Dendritic cell treated with granulocyte-macrophage colony-stimulating factor and Interleukin-4, amounts not matched to agents 40 ng/mL and 50 ng/mL, for 4 days (primary cell): ENCODE measurements around the gene PLCD1.
"Not testable (repeated sequence)": the region's sequence is repeated elsewhere in the genome, so short reads cannot be mapped to it uniquely, and the experiment has no call there.

Experiments
- H3K27ac Mint-ChIP-seq: one replicate; pipeline ENCODE4 v1.8.0; 2022; ENCODE audit warnings: mild to moderate bottlenecking, mixed read lengths
- H3K27me3 Mint-ChIP-seq: one replicate; pipeline ENCODE4 v1.8.0; 2022; ENCODE audit warnings: mild to moderate bottlenecking, mixed read lengths
- H3K36me3 Mint-ChIP-seq: one replicate; pipeline ENCODE4 v1.8.0; 2022; ENCODE audit warnings: low read depth, mixed read lengths
- H3K4me1 Mint-ChIP-seq: one replicate; pipeline ENCODE4 v1.8.0; 2022; ENCODE audit warnings: low read depth, mixed read lengths
- H3K4me3 Mint-ChIP-seq: one replicate; pipeline ENCODE4 v1.8.0; 2022; ENCODE audit warnings: mild to moderate bottlenecking, moderate library complexity, mixed read lengths
- H3K9me3 Mint-ChIP-seq: one replicate; pipeline ENCODE4 v1.8.0; 2022; ENCODE audit warnings: mixed read lengths
- intact Hi-C: fragments of 100-400 bp; cut with micrococcal nuclease; formaldehyde crosslinking; loops from one replicate; pipeline ENCODE4 v1.15.0; 2022

Gene PLCD1

GRCh38 chr3:38029400-38030125 lies at the start of gene PLCD1:
Gene PLCD1, minus strand, starts transcription at chr3:38029642. Its CDS starts 103 bp downstream, at chr3:38029539.
- Mint-ChIP-seq H3K4me1 (peaks cover 49% of the 10 kb centered on the region), H3K36me3 (peaks cover 4% of the 10 kb centered on the region), H3K9me3 (no peaks in the 10 kb centered on the region), H3K4me3 (peak within 1 kb of the TSS; percentile 70), H3K27me3 (peaks cover 60% of the 10 kb centered on the region), H3K27ac (peak within 1 kb of the TSS; percentile 60)
- intact Hi-C loops: no loop called here

GRCh38 chr3:38077073-38077472 lies 47.6 kb upstream of the PLCD1 start:
- intact Hi-C loops, H3K9me3 Mint-ChIP-seq, H3K27ac Mint-ChIP-seq, H3K4me3 Mint-ChIP-seq, H3K36me3 Mint-ChIP-seq, H3K4me1 Mint-ChIP-seq, H3K27me3 Mint-ChIP-seq: not testable (repeated sequence)

- no peaks in the 10 kb centered on the region for H3K4me1 Mint-ChIP-seq
- no peak overlapping the region for H3K27ac Mint-ChIP-seq
- no peaks in the 10 kb centered on the region for H3K9me3 Mint-ChIP-seq
- intact Hi-C loops: no loop called here
- H3K4me3 Mint-ChIP-seq: no peak overlapping the region
- H3K36me3 Mint-ChIP-seq: no peaks in the 10 kb centered on the region
- peaks cover 7% of the 10 kb centered on the region for H3K27me3 Mint-ChIP-seq
These were observed 40.6 kb upstream of the PLCD1 start for GRCh38 chr3:38070013-38070412.

- Mint-ChIP-seq H3K27me3 (peaks cover 5% of the 10 kb centered on the region), H3K9me3 (no peaks in the 10 kb centered on the region), H3K27ac (no peak overlapping the region), H3K4me1 (no peaks in the 10 kb centered on the region), H3K36me3 (no peaks in the 10 kb centered on the region), H3K4me3 (no peak overlapping the region)
- intact Hi-C loops: no loop called here
These were observed 38.2 kb upstream of the PLCD1 start for GRCh38 chr3:38067508-38068233.

GRCh38 chr3:38064453-38064852 lies 35.0 kb upstream of the PLCD1 start:
- H3K27ac Mint-ChIP-seq, H3K4me1 Mint-ChIP-seq, H3K4me3 Mint-ChIP-seq, H3K36me3 Mint-ChIP-seq, intact Hi-C loops, H3K9me3 Mint-ChIP-seq, H3K27me3 Mint-ChIP-seq: not testable (repeated sequence)

GRCh38 chr3:38062809-38063208 lies 33.4 kb upstream of the PLCD1 start:
- intact Hi-C loops: no loop called here
- no peak overlapping the region for H3K4me3 Mint-ChIP-seq
- no peak overlapping the region for H3K27ac Mint-ChIP-seq
- no peaks in the 10 kb centered on the region for H3K9me3 Mint-ChIP-seq
- H3K27me3 Mint-ChIP-seq: peaks cover 5% of the 10 kb centered on the region
- no peaks in the 10 kb centered on the region for H3K4me1 Mint-ChIP-seq
- no peaks in the 10 kb centered on the region for H3K36me3 Mint-ChIP-seq

GRCh38 chr3:38059591-38059990 lies 30.1 kb upstream of the PLCD1 start:
- H3K27me3 Mint-ChIP-seq: no peaks in the 10 kb centered on the region
- H3K27ac Mint-ChIP-seq: no peak overlapping the region
- intact Hi-C loops: no loop called here
- H3K9me3 Mint-ChIP-seq: no peaks in the 10 kb centered on the region
- no peaks in the 10 kb centered on the region for H3K36me3 Mint-ChIP-seq
- H3K4me3 Mint-ChIP-seq: no peak overlapping the region
- H3K4me1 Mint-ChIP-seq: no peaks in the 10 kb centered on the region

- no peaks in the 10 kb centered on the region for H3K4me1 Mint-ChIP-seq
- H3K27me3 Mint-ChIP-seq: no peaks in the 10 kb centered on the region
- H3K4me3 Mint-ChIP-seq: no peak overlapping the region
- no peaks in the 10 kb centered on the region for H3K36me3 Mint-ChIP-seq
- no peaks in the 10 kb centered on the region for H3K9me3 Mint-ChIP-seq
- intact Hi-C loops: no loop called here
- H3K27ac Mint-ChIP-seq: no peak overlapping the region
These were observed 29.7 kb upstream of the PLCD1 start for GRCh38 chr3:38059148-38059547.

- Mint-ChIP-seq H3K9me3 (no peaks in the 10 kb centered on the region), H3K36me3 (no peaks in the 10 kb centered on the region), H3K27ac (no peak overlapping the region), H3K4me3 (no peak overlapping the region), H3K4me1 (no peaks in the 10 kb centered on the region), H3K27me3 (no peaks in the 10 kb centered on the region)
- intact Hi-C loops: no loop called here
These were observed 25.1 kb upstream of the PLCD1 start for GRCh38 chr3:38054499-38055001.

GRCh38 chr3:38053813-38054498 lies 24.5 kb upstream of the PLCD1 start:
- H3K27ac Mint-ChIP-seq, H3K27me3 Mint-ChIP-seq, intact Hi-C loops, H3K4me3 Mint-ChIP-seq, H3K4me1 Mint-ChIP-seq, H3K9me3 Mint-ChIP-seq, H3K36me3 Mint-ChIP-seq: not testable (repeated sequence)

- H3K4me3 Mint-ChIP-seq, H3K4me1 Mint-ChIP-seq, H3K36me3 Mint-ChIP-seq, H3K27me3 Mint-ChIP-seq, intact Hi-C loops, H3K27ac Mint-ChIP-seq, H3K9me3 Mint-ChIP-seq: not testable (repeated sequence)
These were observed 23.8 kb upstream of the PLCD1 start for GRCh38 chr3:38053286-38053685.

GRCh38 chr3:38051131-38051530 lies 21.7 kb upstream of the PLCD1 start:
- H3K4me1 Mint-ChIP-seq: no peaks in the 10 kb centered on the region
- H3K36me3 Mint-ChIP-seq: no peaks in the 10 kb centered on the region
- intact Hi-C loops: no loop called here
- no peaks in the 10 kb centered on the region for H3K9me3 Mint-ChIP-seq
- H3K4me3 Mint-ChIP-seq: no peak overlapping the region
- no peaks in the 10 kb centered on the region for H3K27me3 Mint-ChIP-seq
- no peak overlapping the region for H3K27ac Mint-ChIP-seq

- Mint-ChIP-seq H3K36me3 (no peaks in the 10 kb centered on the region), H3K9me3 (no peaks in the 10 kb centered on the region), H3K27me3 (no peaks in the 10 kb centered on the region), H3K4me1 (peaks cover 4% of the 10 kb centered on the region), H3K4me3 (no peak overlapping the region), H3K27ac (no peak overlapping the region)
- intact Hi-C loops: no loop called here
These were observed 20.1 kb upstream of the PLCD1 start for GRCh38 chr3:38049358-38050126.

- Mint-ChIP-seq H3K27me3 (no peaks in the 10 kb centered on the region), H3K9me3 (no peaks in the 10 kb centered on the region), H3K4me1 (peaks cover 16% of the 10 kb centered on the region), H3K36me3 (no peaks in the 10 kb centered on the region), H3K4me3 (no peak overlapping the region), H3K27ac (no peak overlapping the region)
- intact Hi-C loops: no loop called here
These were observed 18.5 kb upstream of the PLCD1 start for GRCh38 chr3:38047896-38048295.
